ENCODE measurements around the gene VTI1A.

- TF ChIP-seq, protein P1, sequence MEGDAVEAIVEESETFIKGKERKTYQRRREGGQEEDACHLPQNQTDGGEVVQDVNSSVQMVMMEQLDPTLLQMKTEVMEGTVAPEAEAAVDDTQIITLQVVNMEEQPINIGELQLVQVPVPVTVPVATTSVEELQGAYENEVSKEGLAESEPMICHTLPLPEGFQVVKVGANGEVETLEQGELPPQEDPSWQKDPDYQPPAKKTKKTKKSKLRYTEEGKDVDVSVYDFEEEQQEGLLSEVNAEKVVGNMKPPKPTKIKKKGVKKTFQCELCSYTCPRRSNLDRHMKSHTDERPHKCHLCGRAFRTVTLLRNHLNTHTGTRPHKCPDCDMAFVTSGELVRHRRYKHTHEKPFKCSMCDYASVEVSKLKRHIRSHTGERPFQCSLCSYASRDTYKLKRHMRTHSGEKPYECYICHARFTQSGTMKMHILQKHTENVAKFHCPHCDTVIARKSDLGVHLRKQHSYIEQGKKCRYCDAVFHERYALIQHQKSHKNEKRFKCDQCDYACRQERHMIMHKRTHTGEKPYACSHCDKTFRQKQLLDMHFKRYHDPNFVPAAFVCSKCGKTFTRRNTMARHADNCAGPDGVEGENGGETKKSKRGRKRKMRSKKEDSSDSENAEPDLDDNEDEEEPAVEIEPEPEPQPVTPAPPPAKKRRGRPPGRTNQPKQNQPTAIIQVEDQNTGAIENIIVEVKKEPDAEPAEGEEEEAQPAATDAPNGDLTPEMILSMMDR (IDR thresholded peaks at IDR 0.05): no peak
- TF ChIP-seq POLR2A (IDR thresholded peaks at IDR 0.05): no peak
These were observed 85.2 kb downstream of the VTI1A start for GRCh38 chr10:112532189-112532588.

All from thyroid gland (tissue), 4 donors.